ENCODE results near the gene PLAGL2.

DNA sequence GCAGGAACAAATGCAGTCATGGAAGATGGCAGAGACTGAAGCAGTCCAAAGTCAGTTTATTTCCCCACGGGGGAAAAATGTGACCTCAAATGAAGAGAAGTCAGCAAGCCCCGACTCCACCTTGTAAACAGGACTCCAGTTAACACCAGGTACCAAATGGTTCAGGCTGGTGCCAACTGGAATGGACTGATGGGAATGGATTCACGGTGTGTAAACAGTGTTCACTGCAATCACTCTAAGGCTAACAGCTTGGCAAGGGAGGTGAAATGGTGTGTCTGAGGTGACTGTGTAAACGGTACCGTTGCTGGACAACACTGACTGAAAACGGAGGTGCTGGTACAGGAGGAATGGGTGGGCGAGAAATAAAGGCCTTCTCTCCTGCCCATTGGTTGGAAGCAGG, 12.0 kb downstream of the PLAGL2 start:
- TF ChIP-seq, protein P1, sequence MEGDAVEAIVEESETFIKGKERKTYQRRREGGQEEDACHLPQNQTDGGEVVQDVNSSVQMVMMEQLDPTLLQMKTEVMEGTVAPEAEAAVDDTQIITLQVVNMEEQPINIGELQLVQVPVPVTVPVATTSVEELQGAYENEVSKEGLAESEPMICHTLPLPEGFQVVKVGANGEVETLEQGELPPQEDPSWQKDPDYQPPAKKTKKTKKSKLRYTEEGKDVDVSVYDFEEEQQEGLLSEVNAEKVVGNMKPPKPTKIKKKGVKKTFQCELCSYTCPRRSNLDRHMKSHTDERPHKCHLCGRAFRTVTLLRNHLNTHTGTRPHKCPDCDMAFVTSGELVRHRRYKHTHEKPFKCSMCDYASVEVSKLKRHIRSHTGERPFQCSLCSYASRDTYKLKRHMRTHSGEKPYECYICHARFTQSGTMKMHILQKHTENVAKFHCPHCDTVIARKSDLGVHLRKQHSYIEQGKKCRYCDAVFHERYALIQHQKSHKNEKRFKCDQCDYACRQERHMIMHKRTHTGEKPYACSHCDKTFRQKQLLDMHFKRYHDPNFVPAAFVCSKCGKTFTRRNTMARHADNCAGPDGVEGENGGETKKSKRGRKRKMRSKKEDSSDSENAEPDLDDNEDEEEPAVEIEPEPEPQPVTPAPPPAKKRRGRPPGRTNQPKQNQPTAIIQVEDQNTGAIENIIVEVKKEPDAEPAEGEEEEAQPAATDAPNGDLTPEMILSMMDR (IDR thresholded peaks at IDR 0.05), result no peak
- TF ChIP-seq POLR2A (IDR thresholded peaks at IDR 0.05), result no peak

Measured in uterus (tissue), 2 donors.